Uterus (tissue), 4 donors: ENCODE data around the gene KIAA0753. TPM values are rescaled to one million over a fixed set of nuclear protein-coding genes. Genes with fewer than 3 reads are reported as not detected.
A peak's percentile ranks its signal among the peaks of the same experiment; 100 is the strongest.

Source experiments
- DNase-seq, 2 donors: peaks; one replicate each; pipeline ENCODE4 v3.0.0-alpha.2; 2019 to 2020
- H3K27ac ChIP-seq, 2 donors: fragments of 200-600 bp; sonication (generic); 1 replicate in 1 of 2; 2 replicates in 1 of 2; pipeline ENCODE4 v1.5.1; 2016 to 2018
- H3K27me3 ChIP-seq, 2 donors: fragments of 200-600 bp; sonication (generic); one replicate each; pipeline ENCODE4 v1.5.1; 2018 to 2019; ENCODE audit warnings: control low read depth in 1 of 2
- H3K36me3 ChIP-seq, 2 donors: fragments of 200-600 bp; sonication (generic); one replicate each; pipeline ENCODE4 v1.5.1; 2019; ENCODE audit warnings: control low read depth in 1 of 2
- H3K4me1 ChIP-seq, 2 donors: fragments of 200-600 bp; sonication (generic); one replicate each; pipeline ENCODE4 v1.5.1; 2018 to 2019; ENCODE audit warnings: control low read depth in 1 of 2
- H3K4me3 ChIP-seq, 2 donors: fragments of 200-600 bp; sonication (generic); 1 replicate in 1 of 2; 2 replicates in 1 of 2; pipeline ENCODE4 v1.5.1; 2018 to 2019; ENCODE audit warnings: mild to moderate bottlenecking in 1 of 2
- H3K9me3 ChIP-seq, 2 donors: fragments of 200-600 bp; sonication (generic); one replicate each; pipeline ENCODE4 v1.5.1; 2019; ENCODE audit warnings: control low read depth in 1 of 2
- CTCF ChIP-seq, 4 experiments: fragments of 200-600 bp in 2 of 4; fragments of 450-650 bp in 2 of 4; sonication (generic) in 2 of 4; IDR thresholded peaks; one replicate each; pipeline ENCODE4 v1.5.1; 2016 to 2019; ENCODE audit warnings: antibody characterized with exemption in 4 of 4, mild to moderate bottlenecking in 2 of 4, moderate library complexity in 1 of 4
- POLR2A ChIP-seq, 2 donors: fragments of 450-650 bp; IDR thresholded peaks; one replicate each; pipeline ENCODE4 v1.6.1; 2016; ENCODE audit warnings: antibody characterized with exemption in 2 of 2, mild to moderate bottlenecking in 1 of 2, moderate library complexity in 1 of 2
- intact Hi-C: fragments of 100-400 bp; cut with DNase I; formaldehyde crosslinking; loops from one replicate; pipeline ENCODE4 v1.15.1; 2023; ENCODE audit warnings: low total_unique reads
- microRNA-seq: library from miRNA; unstranded; fragments of <30 nt; microRNA quantifications from one replicate; pipeline ENCODE4, GENCODE V29; 2016; ENCODE audit warnings: borderline microRNAs expressed, borderline replicate concordance
- small RNA-seq: library from RNA; depleted of rRNA; stranded (forward); fragments of <200 nt; gene quantifications from one replicate; pipeline ENCODE3, GENCODE V24; 2016
- total RNA-seq, 4 donors: library from RNA; depleted of rRNA in 3 of 4; stranded (reverse); fragments of >200 nt in 3 of 4; gene quantifications; one replicate each; pipeline versions ENCODE4 v1.1.0 to v1.2.4, GENCODE V29; 2014 to 2023
- donor health status: DM: yes; HTN: yes; CAD: no.

Gene KIAA0753
- total RNA-seq, 4 donors from 2014 or later: 6.2 to 52.3 (median 28.8) TPM

DNA sequence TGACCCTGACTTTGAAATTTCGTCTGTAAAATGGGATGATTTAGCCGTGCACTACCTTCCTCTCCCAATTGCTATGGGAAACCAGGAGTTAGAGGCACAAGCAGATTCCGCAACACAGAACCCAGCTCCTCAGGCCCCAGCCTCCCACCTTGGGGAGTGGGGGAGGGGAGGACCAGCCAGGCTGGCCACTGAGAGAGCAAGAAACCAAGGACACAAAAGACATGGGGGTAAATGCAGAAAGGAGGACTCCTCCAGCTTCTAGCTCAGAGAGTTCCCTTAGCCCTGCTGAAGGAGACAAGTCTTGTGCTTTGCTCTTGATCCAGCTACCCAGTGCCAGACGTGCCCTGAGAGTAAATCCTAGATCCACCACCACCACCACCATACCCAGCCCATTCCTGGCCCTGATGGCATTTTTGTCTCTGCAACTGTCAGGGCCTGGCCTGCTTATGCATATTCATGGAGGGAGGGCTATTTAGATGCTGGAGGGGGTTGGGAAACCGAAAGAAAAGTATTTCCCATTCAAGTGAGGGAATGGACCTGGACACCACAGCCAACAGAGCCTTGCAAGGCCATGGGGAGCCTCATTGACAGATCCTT, 110.1 kb downstream of the KIAA0753 start:
- no peaks in the 10 kb centered on the region for H3K4me1 ChIP-seq
- no peaks in the 10 kb centered on the region for H3K9me3 ChIP-seq
- no peak for DNase-seq
- no peak overlapping the region for H3K27ac ChIP-seq
- H3K27me3 ChIP-seq: no peaks in the 10 kb centered on the region
- no peaks in the 10 kb centered on the region for H3K36me3 ChIP-seq
- intact Hi-C loops: no loop called here
- no peak overlapping the region for H3K4me3 ChIP-seq
- TF ChIP-seq POLR2A (IDR thresholded peaks at IDR 0.05) (no peak), CTCF (IDR thresholded peaks at IDR 0.05) (no peak)

DNA sequence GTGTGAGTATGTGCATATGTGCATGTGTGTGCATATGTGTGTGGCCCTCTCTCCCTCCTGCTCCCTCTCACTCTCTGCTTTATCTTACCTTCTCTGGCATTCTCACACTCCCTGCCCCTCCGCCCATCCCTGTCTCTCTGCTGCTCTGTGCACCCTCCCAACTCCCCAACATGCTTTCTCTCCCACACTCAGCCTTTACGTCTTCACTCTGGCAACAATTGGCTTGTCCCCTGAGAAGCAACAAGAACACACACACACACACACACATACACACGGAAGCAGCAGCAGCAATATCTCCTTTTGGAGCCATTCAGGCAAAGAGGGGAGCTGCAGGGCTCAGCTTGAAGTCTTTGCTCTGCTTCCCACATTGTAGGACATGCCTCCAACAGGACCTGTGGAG, 112.0 kb downstream of the KIAA0753 start:
- Histone ChIP-seq H3K4me3 (no peak overlapping the region), H3K27me3 (no peaks in the 10 kb centered on the region), H3K4me1 (no peaks in the 10 kb centered on the region), H3K27ac (no peak overlapping the region), H3K9me3 (no peaks in the 10 kb centered on the region), H3K36me3 (no peaks in the 10 kb centered on the region)
- intact Hi-C loops: no loop called here
- TF ChIP-seq POLR2A (IDR thresholded peaks at IDR 0.05) (no peak), CTCF (IDR thresholded peaks at IDR 0.05) (no peak)
- no peak for DNase-seq

Small RNAs within 50 kb of the gene (microRNA-seq; reads per million reads assigned to microRNA genes)
- gene MIR4520-1 (not detected), gene MIR4520-2 (not detected)

Small RNAs within 50 kb of the gene (small RNA-seq; reads per million reads assigned to genes)
- not detected for gene MIR4520-1
- 0.60 reads per million, percentile 11 among the genes with 10 or more reads in this experiment for gene RNA5SP435

Other genes starting within 250 kb of the KIAA0753 start
- not detected for gene AIPL1, start 205.6 kb downstream of the KIAA0753 start, total RNA-seq
- 10 to 100 TPM in 1 of 4 donors, not detected in 3; 16.0 TPM for gene PIMREG, start 196.3 kb downstream of the KIAA0753 start, total RNA-seq
- 1 to 10 TPM in 3 of 4 donors, under 1 TPM in 1; 0.59 to 9.3 (median 6.1) TPM for gene PITPNM3, start 84.2 kb downstream of the KIAA0753 start, total RNA-seq
- 100 to 1,000 TPM in 1 of 4 donors, 10 to 100 TPM in 2, 1 to 10 TPM in 1; 2.8 to 108 (median 51.5) TPM for gene TXNDC17, start 349 bp upstream of the KIAA0753 start, total RNA-seq
- 10 to 100 TPM in 3 of 4 donors, 1 to 10 TPM in 1; 1.5 to 49.7 (median 15.7) TPM for gene MED31, start 10.9 kb upstream of the KIAA0753 start, total RNA-seq
- 1 to 10 TPM in 3 of 4 donors, under 1 TPM in 1; 0.26 to 3.2 (median 1.3) TPM for gene C17orf100, start 11.1 kb upstream of the KIAA0753 start, total RNA-seq
- 1 to 10 TPM in 1 of 4 donors, under 1 TPM in 1, not detected in 2; 0.61 to 2.8 TPM for gene SLC13A5, start 72.7 kb upstream of the KIAA0753 start, total RNA-seq
- gene XAF1, start 115.3 kb upstream of the KIAA0753 start, total RNA-seq: 100 to 1,000 TPM in 1 of 4 donors, 10 to 100 TPM in 3; 16.5 to 139 (median 63.9) TPM
- gene FBXO39, start 135.5 kb upstream of the KIAA0753 start, total RNA-seq: 1 to 10 TPM in 2 of 4 donors, under 1 TPM in 1, not detected in 1; 0.76 to 4.7 (median 2.0) TPM
- gene TEKT1, start 191.0 kb upstream of the KIAA0753 start, total RNA-seq: 1 to 10 TPM in 1 of 4 donors, under 1 TPM in 1, not detected in 2; 0.12 to 2.4 TPM